HepG2 (cell line): ENCODE data around the gene BIRC2. TPM values are rescaled to one million over a fixed set of nuclear protein-coding genes. Genes with fewer than 3 reads are reported as not detected.

Source experiments
- ATAC-seq: fragments of 200-7000 bp; cut with Tn5 transposase; 3 replicates; pipeline ENCODE4 v1.9.1; 2020; ENCODE audit warnings: mild to moderate bottlenecking, moderate library complexity
- BruUV-seq: library from RNA; stranded (reverse); fragments of 400-500 nt; replicated peaks from 2 replicates; lab custom pipeline; 2021; lab: Mats Ljungman, UMichigan
- CTCF ChIA-PET: fragments of 300-600 bp; formaldehyde crosslinking; extraction: SDS; loops from one replicate; lab custom pipeline; 2021; ENCODE audit warnings: low total read pairs, inconsistent platforms, low intra/inter-chr PET ratio; lab: Yijun Ruan, JAX
- POLR2A ChIA-PET: fragments of 350-600 bp; sonication (Branson Sonifier 250); formaldehyde crosslinking; loops from one replicate; lab custom pipeline; 2020; ENCODE audit warnings: antibody characterized with exemption, inconsistent platforms; lab: Yijun Ruan, JAX
- DNase-seq: peaks from one replicate; pipeline ENCODE4 v3.0.0-alpha.2; 2015; ENCODE audit warnings: low spot score
- FAIRE-seq: peaks from 3 replicates; lab custom pipeline; 2011; peaks lifted over from hg19 to GRCh38; lab: Jason Lieb, UNC
- H2AFZ ChIP-seq: one replicate; pipeline ENCODE4 v1.6.1; 2011; ENCODE audit warnings: low read length, inconsistent platforms
- H3K27ac ChIP-seq: fragments of 300-600 bp; 3 replicates; pipeline ENCODE4 v1.8.0; 2011; ENCODE audit warnings: mixed run types, mild to moderate bottlenecking, mixed read lengths, low read length, inconsistent platforms; ENCODE audit not compliant: insufficient read depth; ENCODE audit errors: extremely low read length
- H3K27me3 ChIP-seq, 2 experiments: fragments of 200-600 bp in 1 of 2; 2 replicates in 1 of 2; 3 replicates in 1 of 2; pipeline versions ENCODE4 v1.6.0 to v1.8.0; 2011; ENCODE audit warnings: low read length in 2 of 2, mild to moderate bottlenecking in 2 of 2, moderate library complexity in 2 of 2, inconsistent platforms in 1 of 2; ENCODE audit not compliant: insufficient read depth in 2 of 2, control insufficient read depth in 1 of 2
- H3K36me3 ChIP-seq, 2 experiments: fragments of 200-600 bp in 1 of 2; replicated peaks in 1 of 2; 2 replicates in 1 of 2; 3 replicates in 1 of 2; pipeline versions ENCODE4 v1.5.1 to v1.8.0; 2011; ENCODE audit warnings: low read length in 2 of 2, inconsistent platforms in 1 of 2; ENCODE audit not compliant: insufficient read depth in 2 of 2, control insufficient read depth in 1 of 2
- H3K4me1 ChIP-seq: 2 replicates; pipeline ENCODE4 v1.5.1; 2012; ENCODE audit warnings: low read length, inconsistent platforms; ENCODE audit not compliant: insufficient read depth
- H3K4me2 ChIP-seq: 2 replicates; pipeline ENCODE4 v1.6.0; 2011; ENCODE audit warnings: low read depth, low read length, inconsistent platforms
- H3K4me3 ChIP-seq, 3 experiments: fragments of 200-600 bp in 1 of 3; sonication (generic), shearing (Covaris generic) in 1 of 3; replicated peaks in 1 of 3; 2 replicates each; pipeline ENCODE4 v1.5.1; 2011 to 2016; ENCODE audit warnings: low read length in 3 of 3, inconsistent platforms in 2 of 3, low read depth in 2 of 3, mild to moderate bottlenecking in 2 of 3, control low read depth in 1 of 3, mixed read lengths in 1 of 3; ENCODE audit not compliant: insufficient read depth in 1 of 3
- H3K79me2 ChIP-seq: one replicate; pipeline ENCODE4 v1.6.1; 2011; ENCODE audit warnings: low read length, inconsistent platforms; ENCODE audit not compliant: insufficient read depth
- H3K9ac ChIP-seq: 2 replicates; pipeline ENCODE4 v1.6.0; 2011; ENCODE audit warnings: mild to moderate bottlenecking, low read depth, low read length, inconsistent platforms; ENCODE audit not compliant: insufficient read depth
- H3K9me3 ChIP-seq: 2 replicates; pipeline ENCODE4 v1.5.1; 2012; ENCODE audit warnings: mild to moderate bottlenecking, low read length
- H4K20me1 ChIP-seq: 2 replicates; pipeline ENCODE4 v1.6.0; 2011; ENCODE audit warnings: inconsistent platforms, mild to moderate bottlenecking, low read length, moderate library complexity; ENCODE audit not compliant: insufficient read depth
- AGO1 ChIP-seq: fragments of 200-400 bp; formaldehyde crosslinking; IDR thresholded peaks from 2 replicates; pipeline ENCODE4 v1.6.1; 2017; ENCODE audit warnings: mild to moderate bottlenecking, low read depth, low read length, moderate library complexity; ENCODE audit not compliant: poor library complexity, severe bottlenecking
- CEBPB ChIP-seq: IDR thresholded peaks from 2 replicates; pipeline ENCODE4 v1.6.1; 2011; ENCODE audit warnings: low read depth, low read length, improper control_type of control experiment, borderline replicate concordance
- NFE2 ChIP-seq: sonication (generic); formaldehyde crosslinking; IDR thresholded peaks from 2 replicates; pipeline ENCODE4 v1.4.0; 2020; ENCODE audit warnings: missing genetic modification reagents
- WGBS: methylation state at CpG from one replicate; pipeline ENCODE4 v1.1.6; 2017; ENCODE audit warnings: low lambda C conversion rate; 5-methylcytosine and 5-hydroxymethylcytosine counted together
- in situ Hi-C: cut with HindIII; loops from 2 replicates; pipeline ENCODE4 v1.10.0; 2017; ENCODE audit warnings: low pct_unique_long_range_greater_than_20kb; ENCODE audit not compliant: extremely low pct_ligation_motif_present
- intact Hi-C: fragments of 100-400 bp; cut with micrococcal nuclease; formaldehyde crosslinking; loops from one replicate; pipeline ENCODE4 v1.10.0; 2022; ENCODE audit not compliant: unreplicated experiment
- polyA plus RNA-seq, 8 experiments: library from polyadenylated mRNA; depleted of rRNA in 3 of 8; stranded (reverse) in 7 of 8; unstranded in 1 of 8; fragments of >200 nt; fragmentation: Illumina TruSeq in 4 of 8; extraction: Trizol in 4 of 8; gene quantifications; 2 replicates each; pipeline versions ENCODE4 v1.2.1 to v1.2.3, GENCODE V29; 2011 to 2016; ENCODE audit warnings: low read depth in 4 of 8, missing spikeins in 1 of 8, mixed read lengths in 1 of 8; ENCODE audit not compliant: insufficient read depth in 1 of 8
- total RNA-seq, 5 experiments: library from RNA; depleted of rRNA; stranded (reverse); fragments of >200 nt; fragmentation: Illumina TruSeq; extraction: Trizol; gene quantifications; 2 replicates each; pipeline ENCODE4 v1.2.3, GENCODE V29; 2016; ENCODE audit warnings: low read depth in 1 of 5
- TF ChIP-seq, protein P1 (sequence below): sonication (generic); formaldehyde crosslinking; IDR thresholded peaks from 2 replicates; pipeline ENCODE4 v1.8.1; 2023; ENCODE audit warnings: mild to moderate bottlenecking, missing genetic modification reagents
- TF ChIP-seq, protein P2 (sequence below): IDR thresholded peaks from 2 replicates; pipeline ENCODE4 v1.6.1; 2012; ENCODE audit warnings: low read length, improper control_type of control experiment

BIRC2 gene
- total and polyA plus RNA-seq, 2 of the 13 experiments (the other 11 are each of a cell fraction or from before 2014, with no cell fraction given): 61.7 to 62.2 TPM

DNA sequence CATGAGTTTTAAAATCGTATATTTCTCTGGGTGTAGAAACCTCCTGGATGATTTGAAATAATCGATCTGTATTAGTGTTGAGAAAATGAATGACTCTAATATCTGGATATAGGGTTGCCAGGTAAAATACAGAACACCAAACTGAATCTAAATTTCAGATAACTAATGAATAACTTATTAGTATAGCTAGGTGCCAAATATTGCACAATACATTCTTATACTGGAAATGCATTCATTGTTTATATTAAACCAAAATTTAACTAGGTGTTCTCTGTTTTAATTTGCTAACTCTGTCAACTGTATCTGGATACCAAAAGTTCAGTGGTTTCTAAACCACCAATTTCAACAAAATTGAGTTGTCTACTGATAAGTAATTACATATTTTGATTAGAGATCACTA lies 32.2 kb upstream of the BIRC2 start:
- TF ChIP-seq, protein P1, sequence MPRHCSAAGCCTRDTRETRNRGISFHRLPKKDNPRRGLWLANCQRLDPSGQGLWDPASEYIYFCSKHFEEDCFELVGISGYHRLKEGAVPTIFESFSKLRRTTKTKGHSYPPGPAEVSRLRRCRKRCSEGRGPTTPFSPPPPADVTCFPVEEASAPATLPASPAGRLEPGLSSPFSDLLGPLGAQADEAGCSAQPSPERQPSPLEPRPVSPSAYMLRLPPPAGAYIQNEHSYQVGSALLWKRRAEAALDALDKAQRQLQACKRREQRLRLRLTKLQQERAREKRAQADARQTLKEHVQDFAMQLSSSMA (CRISPR knock-in tag): no peak
- TF ChIP-seq, protein P2, sequence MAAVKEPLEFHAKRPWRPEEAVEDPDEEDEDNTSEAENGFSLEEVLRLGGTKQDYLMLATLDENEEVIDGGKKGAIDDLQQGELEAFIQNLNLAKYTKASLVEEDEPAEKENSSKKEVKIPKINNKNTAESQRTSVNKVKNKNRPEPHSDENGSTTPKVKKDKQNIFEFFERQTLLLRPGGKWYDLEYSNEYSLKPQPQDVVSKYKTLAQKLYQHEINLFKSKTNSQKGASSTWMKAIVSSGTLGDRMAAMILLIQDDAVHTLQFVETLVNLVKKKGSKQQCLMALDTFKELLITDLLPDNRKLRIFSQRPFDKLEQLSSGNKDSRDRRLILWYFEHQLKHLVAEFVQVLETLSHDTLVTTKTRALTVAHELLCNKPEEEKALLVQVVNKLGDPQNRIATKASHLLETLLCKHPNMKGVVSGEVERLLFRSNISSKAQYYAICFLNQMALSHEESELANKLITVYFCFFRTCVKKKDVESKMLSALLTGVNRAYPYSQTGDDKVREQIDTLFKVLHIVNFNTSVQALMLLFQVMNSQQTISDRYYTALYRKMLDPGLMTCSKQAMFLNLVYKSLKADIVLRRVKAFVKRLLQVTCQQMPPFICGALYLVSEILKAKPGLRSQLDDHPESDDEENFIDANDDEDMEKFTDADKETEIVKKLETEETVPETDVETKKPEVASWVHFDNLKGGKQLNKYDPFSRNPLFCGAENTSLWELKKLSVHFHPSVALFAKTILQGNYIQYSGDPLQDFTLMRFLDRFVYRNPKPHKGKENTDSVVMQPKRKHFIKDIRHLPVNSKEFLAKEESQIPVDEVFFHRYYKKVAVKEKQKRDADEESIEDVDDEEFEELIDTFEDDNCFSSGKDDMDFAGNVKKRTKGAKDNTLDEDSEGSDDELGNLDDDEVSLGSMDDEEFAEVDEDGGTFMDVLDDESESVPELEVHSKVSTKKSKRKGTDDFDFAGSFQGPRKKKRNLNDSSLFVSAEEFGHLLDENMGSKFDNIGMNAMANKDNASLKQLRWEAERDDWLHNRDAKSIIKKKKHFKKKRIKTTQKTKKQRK: no peak
- TF ChIP-seq AGO1: no peak
- TF ChIP-seq NFE2 (CRISPR knock-in tag): no peak
- TF ChIP-seq CEBPB: peak; percentile 56; the same call in 1 of the 2 replicates
- H3K27me3 ChIP-seq: no peaks in the 10 kb centered on the region
- in situ Hi-C loops (no loop called here), intact Hi-C loops (no loop called here)
- H3K27ac ChIP-seq: no peak overlapping the region
- POLR2A ChIA-PET: no interaction called here
- no peak for ATAC-seq
- H3K9ac ChIP-seq: no peak overlapping the region
- no peak overlapping the region for H3K4me2 ChIP-seq
- H2AFZ ChIP-seq: no peak overlapping the region
- H3K36me3 ChIP-seq: no peaks in the 10 kb centered on the region
- DNase-seq: no peak
- no peak overlapping the region for H3K4me3 ChIP-seq
- 65% methylated on average over 2 of the region's 2 CpGs for WGBS
- FAIRE-seq: no peak
- H4K20me1 ChIP-seq: no peaks in the 10 kb centered on the region
- CTCF ChIA-PET: no interaction called here
- BruUV-seq: no TSS peak
- H3K79me2 ChIP-seq: no peaks in the 10 kb centered on the region
- peaks cover 29% of the 10 kb centered on the region for H3K4me1 ChIP-seq
- H3K9me3 ChIP-seq: no peaks in the 10 kb centered on the region
